H4 (cell line): ENCODE measurements around the gene STAT1. TPM values are rescaled to one million over a fixed set of nuclear protein-coding genes. Genes with fewer than 3 reads are reported as not detected.

ENCODE experiments used
- DNase-seq: peaks from one replicate; pipeline ENCODE4 v3.0.0-alpha.2; 2015; ENCODE audit warnings: low spot score
- total RNA-seq: library from RNA; depleted of rRNA; stranded (reverse); fragments of >200 nt; shearing (Covaris generic); gene quantifications from 2 replicates; pipeline ENCODE4 v1.2.3, GENCODE V29; 2014

The STAT1 gene
- total RNA-seq, 1 experiment from 2014 or later, result 110 TPM

DNA sequence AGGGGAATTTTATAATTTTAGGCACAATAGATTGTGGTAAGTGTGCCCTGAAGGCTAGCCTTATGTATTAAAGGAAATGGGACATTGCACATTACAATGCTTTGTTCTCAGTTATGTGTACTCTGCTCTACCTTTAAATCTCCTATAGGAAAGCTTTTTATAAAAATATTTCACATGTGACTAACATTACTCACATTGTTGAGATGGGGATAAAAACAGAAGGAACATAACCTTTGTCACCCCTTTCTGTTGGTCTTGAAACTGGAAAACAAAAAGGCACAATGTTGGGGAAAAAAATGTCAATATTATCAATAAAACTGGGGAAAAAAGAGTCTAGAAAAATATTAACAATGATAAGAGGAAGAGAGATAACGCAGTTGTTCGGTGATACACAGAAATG is 17.3 kb upstream of the STAT1 start:
- DNase-seq, result no peak

- peak; percentile 32 for DNase-seq
Observed at GRCh38 chr2:191030521-191031154, 16.7 kb upstream of the STAT1 start.

- no peak for DNase-seq
Observed at GRCh38 chr2:191029280-191029950, 15.4 kb upstream of the STAT1 start.

DNA sequence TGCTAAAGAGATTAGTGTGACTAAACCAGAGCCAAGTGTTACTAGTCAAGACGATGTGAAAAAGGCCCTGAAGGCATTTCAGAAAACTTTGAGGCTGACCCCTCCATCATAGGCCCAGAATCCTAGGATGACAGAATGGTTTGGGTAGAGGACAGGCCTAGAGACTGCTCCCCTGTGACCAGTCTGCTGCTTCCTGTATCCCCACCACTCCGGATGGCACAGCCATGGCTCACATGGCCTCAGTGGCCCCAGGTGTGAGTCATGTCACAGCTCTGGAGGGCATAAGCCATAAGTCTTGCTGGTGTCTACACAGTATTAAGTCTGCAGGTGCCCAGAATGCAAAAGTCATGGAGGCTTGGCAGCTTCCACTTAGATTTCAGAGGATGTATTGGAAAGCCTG is 12.4 kb upstream of the STAT1 start:
- no peak for DNase-seq

GRCh38 chr2:191025135-191025534 is 11.2 kb upstream of the STAT1 start:
- no peak for DNase-seq

GRCh38 chr2:191023235-191023679 is 9.3 kb upstream of the STAT1 start:
- no peak for DNase-seq

DNA sequence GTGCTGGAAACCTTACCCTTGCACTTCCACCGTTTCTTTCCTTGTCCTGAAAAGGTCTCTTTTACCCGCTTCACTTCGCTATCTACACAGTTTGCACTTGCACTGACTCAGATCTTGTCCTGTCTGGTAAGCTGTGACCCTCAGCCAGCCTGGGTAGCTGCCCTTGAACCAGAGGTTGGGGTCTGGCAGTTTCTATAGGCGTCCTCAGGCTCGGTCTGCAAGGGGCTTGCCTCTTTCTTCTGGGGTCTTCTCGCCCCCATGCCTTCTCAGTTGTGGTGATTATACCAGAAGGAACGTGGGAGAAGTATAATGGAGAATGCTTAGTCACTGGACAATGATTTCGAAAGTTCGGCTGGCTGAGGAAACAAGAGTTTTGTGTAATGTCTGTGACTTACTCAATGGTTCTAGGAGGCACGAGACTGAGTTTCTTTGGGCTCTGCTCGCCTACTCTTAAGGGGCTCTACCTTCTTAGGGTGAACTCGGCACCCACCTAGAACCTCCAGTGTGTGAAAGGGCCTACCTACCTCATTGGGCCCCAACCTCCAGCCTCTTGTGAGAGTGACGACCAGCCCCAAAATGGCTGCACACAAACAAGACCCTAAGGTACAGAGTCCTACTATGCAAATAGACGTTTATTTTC is 6.9 kb upstream of the STAT1 start:
- peak; percentile 26 for DNase-seq

DNA sequence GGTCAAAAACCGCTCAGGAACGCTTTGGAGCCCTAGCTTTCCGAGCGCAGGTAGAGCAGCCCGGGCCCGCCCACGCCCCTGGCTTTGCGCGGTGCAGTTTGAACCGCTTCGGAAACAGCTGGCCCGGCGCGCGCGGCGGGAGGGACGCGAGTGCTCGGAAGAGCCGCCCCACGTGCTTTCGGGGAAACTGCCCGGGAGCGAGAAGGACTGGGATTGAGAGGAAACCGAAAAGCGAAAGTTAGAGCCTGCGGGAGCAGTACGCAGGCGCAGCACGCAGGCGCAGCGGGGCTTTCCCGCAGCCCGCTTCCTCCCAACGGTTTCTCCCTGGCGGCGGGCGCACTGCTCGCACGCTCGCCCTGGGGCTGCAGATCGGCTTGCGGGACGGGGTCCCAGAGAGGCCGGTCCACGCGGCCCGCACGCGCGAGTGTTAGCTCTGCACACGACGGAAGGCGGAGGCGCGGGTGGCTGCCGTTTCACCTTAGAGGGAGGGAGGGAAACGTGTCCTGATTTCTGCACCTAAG is 6.3 kb upstream of the STAT1 start:
- DNase-seq, result peak; percentile 95

GRCh38 chr2:191019376-191019775 is 5.4 kb upstream of the STAT1 start:
- DNase-seq, result no peak

DNA sequence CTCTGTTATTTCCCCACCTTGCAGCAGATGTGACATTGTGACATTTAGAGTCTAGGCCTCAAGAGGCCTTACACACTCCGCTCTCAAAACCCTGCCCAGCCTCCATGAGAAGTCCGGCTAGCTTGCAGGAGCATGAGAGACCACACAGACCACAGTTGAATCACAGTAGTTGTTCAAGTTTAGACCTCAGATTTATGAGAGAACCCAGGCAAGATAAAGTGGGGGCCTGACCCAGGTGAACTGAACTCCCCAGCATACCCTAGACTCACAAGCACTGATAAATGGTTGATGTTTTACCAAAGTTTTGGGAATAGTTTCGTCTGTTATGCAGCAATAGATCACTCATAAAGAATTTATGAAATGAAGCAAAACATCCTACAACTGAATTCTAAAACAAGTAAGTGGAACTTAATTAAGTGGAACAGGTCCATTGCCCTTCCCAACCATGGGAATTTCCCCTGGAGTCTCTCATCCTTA is 4.7 kb upstream of the STAT1 start:
- no peak for DNase-seq

- no peak for DNase-seq
Observed at GRCh38 chr2:191018048-191018447, 4.1 kb upstream of the STAT1 start.

DNA sequence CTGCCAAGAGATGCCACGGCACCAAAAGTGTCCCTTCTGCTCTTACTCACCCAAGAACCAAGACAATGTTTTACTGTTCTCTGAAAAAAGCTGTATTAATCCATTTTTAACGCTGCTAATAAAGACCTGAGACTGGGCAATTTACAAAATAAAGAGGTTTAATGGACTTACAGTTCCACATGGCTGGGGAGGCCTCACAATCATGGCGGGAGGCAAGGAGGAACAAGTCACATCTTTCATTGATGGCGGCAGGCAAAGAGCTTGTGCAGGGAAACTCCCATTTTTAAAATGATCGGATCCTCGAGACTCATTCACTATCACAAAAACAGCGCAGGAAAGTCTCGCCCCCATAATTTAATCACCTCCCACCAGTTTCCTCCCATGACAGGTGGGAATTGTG is 1.9 kb upstream of the STAT1 start:
- no peak for DNase-seq

DNA sequence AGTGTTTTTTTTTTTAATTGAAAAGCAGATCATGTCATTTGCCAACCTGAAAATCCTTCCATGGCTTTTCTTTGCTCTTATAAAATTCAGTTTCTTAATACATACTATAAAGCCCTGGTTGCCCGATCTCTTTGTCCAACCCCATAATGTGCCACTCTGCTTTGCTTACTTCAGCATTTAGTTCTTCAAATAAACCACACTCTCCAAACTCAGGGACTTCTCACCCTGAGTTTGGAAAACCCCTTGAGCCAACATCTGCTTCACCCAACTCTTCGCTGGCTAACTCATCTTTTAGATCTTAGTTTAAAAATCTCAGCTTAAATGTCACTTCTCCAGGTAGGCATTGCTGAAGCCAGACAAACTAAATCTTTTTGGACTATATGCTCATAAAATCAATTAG is 1.3 kb upstream of the STAT1 start:
- no peak for DNase-seq

- DNase-seq, result no peak
Observed at GRCh38 chr2:191014653-191015020, 666 bp upstream of the STAT1 start.

GRCh38 chr2:191013682-191013931 is 364 bp downstream of the STAT1 start:
- DNase-seq, result no peak

GRCh38 chr2:191012845-191013681 is 908 bp downstream of the STAT1 start:
- DNase-seq, result no peak

- DNase-seq, result no peak
Observed at GRCh38 chr2:191012346-191012745, 1.6 kb downstream of the STAT1 start.

- no peak for DNase-seq
Observed at GRCh38 chr2:191010887-191011885, 2.8 kb downstream of the STAT1 start.

GRCh38 chr2:191009541-191010374 is 4.2 kb downstream of the STAT1 start:
- no peak for DNase-seq

- DNase-seq, result no peak
Observed at GRCh38 chr2:191008286-191008685, 5.7 kb downstream of the STAT1 start.
